ENCODE data around the gene CD300A.

Gene CD300A

DNA sequence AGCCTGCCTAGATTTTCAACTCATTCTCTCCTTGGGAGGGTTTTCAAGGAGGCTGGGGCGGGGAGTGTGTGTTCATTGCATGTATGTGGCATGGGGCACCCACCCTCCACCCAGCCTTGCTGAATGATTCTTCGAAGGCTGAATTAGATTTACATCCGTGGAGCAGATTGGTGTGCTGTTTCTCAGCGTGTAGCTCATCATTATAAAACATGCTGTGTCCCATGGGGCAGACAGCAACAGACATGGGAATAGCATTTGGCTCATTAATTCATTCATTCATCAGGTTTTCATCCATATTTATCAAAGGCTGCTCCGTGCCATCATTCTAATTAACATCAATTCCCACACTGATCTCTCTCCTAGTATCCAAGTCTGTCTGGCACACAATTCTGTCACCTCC is 10.6 kb upstream of the CD300A start:
- DNase-seq = no peak

DNA sequence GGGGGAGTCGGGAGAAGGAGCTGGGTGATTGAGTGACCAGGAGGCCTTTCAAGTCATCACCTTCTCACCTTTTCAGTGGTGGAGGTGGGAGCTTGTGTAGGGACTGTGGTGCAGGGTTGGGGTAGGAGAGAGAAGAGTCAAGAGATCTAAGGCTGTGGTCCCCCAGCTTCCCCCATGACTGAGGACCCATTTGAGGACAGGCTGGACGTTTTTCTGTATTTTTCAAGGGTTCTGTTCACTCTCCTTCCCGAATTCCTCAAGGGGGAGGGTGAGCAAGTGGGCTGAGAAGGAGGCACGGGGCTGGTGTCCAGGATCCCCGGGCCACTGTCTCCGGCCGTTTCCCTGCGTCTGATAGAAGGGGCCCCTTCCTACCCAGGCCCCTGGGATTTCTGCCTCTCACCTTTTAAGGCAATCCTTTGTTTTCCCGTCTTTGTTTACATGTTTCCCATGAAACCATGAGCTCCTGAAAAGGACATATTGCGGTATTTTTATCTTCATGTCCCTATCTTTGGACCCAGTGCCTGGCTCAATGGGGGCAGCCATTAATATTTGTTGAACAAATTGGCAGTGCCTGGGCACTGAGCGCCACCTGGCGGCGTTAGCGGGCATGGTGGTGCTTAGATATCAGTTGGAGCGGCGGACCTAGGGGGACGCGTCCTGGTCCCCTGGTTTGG is 9.2 kb upstream of the CD300A start:
- peak; percentile 43 for DNase-seq

DNA sequence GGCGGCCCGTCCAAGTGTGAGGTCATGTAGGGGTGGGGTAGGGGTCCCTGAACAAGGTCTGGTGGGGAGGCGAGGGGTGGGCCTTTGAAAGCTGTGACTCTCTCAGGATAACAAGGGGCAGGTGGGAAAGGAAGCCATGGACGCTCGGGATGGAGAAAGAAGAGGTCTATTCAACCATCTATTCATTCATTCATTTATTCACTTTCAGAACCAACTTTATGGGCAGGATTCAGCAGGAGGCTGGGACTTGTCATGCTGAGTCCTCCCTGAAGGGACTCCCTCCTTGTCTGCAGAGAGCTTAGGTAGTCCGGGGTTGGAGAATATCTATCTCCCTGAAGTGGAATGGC is 8.6 kb upstream of the CD300A start:
- no peak for DNase-seq

DNA sequence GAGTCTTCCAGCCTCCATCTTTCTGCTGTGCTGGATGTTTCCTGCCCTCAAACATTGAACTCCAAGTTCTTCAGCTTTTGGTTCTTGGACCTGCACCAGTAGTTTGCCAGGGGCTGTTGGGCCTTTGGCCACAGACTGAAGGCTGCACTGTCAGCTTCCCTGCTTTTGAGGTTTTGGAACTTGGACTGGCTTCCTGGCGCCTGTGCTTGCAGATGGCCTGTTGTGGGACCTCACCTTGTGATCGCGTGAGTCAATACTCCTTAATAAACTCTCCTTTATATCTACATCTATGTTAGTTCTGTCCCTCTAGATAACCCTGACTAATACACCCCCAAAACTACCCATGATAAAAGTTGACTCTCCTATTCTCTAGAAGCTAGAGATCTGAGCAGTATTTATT is 7.6 kb upstream of the CD300A start:
- DNase-seq = no peak

DNA sequence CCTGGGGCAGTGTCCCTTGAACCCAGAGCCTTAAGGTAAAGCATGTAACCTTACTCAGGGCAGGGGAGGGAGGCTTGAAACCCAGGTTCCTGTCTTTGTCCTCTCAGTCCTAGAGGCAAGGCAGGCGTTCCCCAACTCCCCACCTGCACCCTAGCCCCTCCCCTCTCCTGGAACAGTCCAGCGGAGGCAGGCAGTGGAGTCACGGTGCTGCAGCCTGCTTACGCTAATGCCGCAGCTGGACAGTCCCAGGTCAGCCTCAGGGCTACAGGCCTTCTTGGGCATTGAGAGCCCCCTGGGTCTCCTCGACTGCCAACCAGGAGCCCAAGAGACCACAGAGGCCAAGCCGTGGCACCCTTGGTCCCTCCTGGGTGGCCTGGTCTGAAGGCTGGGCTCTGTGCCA is 6.8 kb upstream of the CD300A start:
- no peak for DNase-seq

DNA sequence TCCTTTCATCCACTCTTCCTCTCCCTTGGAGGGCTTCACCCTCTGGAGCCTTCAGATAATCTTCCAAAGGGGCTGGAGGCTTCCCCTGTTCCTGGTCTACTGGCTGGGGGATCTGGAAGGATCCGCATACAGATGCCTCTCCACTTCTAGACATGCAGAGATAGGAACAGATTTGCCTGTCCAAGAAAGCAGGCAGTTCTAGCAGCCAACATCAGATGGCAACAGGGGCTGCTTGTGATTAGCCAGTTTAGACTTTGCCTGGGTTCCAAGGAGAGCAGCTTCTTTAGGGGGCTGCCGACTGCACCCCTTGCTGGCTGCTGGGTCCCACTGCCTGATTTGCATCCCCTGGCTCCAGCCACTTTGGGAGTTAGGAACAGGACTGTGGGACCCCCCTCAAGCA is 6.2 kb upstream of the CD300A start:
- no peak for DNase-seq

DNA sequence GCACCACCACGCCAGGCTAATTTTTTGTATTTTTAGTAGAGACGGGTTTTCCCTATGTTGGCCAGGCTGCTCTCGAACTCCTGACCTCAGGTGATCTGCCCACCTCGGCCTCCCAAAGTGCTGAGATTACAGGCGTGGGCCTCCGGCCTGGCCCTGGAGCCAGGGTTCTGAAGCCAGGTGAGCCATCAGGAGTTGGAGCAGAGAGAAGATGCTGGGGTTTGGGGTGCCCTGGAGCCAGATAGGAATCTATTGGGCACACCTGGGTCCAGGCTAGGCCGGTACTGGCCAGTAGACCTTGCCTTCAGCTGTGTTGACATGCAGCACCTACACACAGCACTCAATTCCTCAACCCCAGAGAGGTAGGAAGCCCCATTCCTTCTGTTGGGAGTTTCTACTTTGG is 5.4 kb upstream of the CD300A start:
- no peak for DNase-seq

DNA sequence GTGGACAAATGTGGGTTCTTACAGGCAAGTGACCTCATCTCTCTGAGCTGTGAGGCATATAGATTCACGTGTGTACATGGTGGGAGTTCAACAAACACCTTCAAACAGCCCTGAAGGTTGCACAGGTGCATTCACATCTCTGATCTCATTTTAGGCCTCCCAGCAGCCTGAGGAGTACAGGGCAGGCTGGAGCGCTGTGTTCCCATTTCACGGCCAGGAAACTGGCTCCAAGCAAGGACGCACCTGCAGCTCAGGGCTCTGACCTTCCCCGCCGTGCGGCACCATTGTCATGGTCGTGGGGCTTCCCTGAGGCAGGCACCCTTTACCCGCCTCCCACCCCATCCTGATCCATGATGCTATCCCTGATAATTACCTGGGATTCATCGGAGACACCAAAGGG is 4.8 kb upstream of the CD300A start:
- no peak for DNase-seq

DNA sequence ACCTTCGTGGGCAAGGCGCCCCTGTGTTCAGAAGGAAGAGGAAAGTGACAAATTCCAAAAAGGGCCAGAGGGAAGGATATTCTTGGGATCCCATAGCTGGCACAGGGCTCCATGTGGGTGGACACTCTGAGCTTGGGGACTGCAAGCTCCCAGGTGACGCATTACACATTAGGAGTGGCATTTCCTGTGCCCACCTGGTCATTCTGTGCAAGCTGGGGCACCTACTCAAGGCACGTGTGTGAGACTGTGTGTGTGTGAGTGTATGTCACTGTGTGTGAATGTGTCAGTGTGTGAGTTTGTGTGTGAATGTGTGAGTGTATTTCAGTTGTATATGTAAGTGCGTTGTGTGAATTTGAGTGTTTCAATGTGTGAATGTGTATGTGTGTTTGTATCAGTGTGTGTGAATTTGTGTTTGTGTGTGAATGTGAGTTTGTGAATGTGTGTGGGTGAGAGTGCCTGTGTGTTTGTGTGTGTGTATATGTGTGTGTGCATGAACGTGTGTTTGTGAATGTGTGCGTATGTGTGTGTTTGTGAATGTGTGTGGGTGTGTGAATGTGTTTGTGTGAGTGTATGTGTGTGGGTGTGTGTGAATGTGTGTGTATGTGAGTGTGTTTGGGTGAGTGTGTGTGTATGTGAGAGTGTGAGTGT is 1.6 kb upstream of the CD300A start:
- no peak for DNase-seq

DNA sequence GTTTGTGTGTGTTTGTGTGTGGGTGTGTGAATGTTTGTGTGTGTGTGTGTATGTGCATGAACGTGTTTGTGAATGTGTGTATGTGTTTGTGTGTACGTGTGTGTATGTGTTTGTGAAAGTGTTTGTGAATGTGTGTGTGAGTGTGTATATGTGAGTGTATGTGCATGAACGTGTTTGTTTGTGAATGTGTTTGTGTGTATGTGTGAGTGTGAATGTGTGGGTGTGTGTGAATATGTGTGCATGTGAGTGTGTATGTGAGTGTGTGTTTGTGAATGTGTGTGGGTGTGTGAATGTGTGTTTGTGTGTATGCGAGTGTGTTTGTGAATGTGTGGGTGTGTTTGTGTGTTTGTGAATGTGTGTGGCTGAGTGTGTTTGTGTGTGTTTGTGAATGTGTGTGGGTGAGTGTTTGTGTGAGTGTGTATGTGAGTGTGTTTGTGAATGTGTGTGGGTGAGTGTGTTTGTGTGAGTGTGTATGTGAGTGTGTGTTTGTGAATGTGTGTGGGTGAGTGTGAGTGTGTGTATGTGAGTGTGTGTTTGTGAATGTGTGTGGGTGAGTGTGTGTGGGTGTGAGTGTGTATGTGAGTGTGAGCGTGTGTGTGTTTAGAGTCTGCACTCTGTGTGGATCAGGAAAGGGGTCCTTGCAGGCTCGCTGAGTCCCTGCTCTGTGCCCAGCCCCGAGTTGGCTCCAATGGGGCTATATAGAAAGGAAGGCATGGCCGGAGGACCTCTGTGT is 890 bp upstream of the CD300A start:
- no peak for DNase-seq

DNA sequence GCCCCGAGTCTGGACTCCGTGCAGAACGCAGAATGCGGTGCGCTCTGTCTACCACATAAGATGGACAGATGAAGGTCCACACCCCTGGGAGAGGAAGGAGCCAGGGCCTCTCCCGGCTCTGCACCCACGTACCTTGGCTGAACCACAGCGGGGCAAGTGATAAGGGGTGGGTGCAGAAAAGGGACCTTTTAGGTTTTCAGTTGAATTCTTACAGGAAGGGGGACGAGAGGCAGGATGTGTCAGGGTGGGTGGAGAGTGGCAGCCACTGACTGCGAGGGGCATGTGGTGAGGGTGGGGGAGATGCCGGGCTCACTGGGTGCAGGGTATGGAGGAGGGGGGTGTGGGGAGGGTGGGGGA is 372 bp downstream of the CD300A start:
- DNase-seq = no peak

DNA sequence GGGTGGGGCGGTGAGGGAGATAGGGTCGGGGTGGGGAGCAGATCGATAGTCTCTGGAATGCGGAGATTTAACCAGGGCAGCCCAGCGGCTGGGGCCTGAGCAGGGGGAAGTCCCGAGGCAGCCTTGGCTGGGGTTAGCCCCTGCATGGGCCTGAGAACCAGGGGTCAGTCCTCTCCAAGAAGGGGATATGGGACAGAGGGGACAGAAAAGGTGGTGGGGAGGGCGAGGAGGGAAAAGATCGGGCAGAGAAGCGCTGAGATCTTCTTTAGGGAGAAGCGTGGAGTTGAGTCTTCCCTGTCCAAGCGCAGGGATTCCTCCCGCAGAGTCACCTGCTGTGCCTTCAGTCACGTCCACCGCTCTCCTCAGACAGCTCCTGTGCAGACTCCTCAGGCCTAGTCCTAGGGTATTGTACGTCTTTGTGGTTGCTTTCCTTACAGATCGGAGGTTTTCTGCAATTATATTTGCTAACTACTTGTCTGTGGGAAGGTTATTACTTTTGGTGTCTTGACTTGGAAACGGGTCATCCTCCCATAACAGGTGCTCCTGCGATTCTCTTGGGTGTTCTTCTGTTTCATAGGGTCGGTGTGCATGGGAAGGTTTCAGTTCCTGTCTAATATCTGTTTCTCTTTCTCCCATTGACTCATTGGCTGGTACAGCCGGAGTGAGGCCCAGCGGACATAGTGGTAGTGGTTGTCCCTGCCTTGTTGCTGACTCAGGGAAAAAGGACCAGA is 952 bp downstream of the CD300A start:
- no peak for DNase-seq

DNA sequence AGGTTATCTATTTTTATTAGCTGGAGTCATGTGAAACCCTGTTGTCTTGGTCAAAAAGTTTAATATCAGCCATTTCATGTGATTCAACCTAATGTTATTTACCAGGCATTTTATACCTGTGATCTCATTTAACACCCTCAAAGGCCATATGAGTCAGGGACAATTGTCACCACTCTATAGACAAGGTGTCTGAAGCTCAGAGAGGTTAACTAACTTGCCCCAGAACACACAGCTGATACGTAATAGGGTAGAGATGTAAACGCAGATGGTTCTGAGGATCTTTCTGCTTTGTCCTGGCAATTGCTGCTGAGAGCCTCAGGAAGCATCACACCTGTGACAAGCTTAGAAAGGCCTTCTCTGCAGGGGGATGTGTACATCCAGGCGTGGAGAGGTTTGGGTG is 4.9 kb downstream of the CD300A start:
- no peak for DNase-seq

DNA sequence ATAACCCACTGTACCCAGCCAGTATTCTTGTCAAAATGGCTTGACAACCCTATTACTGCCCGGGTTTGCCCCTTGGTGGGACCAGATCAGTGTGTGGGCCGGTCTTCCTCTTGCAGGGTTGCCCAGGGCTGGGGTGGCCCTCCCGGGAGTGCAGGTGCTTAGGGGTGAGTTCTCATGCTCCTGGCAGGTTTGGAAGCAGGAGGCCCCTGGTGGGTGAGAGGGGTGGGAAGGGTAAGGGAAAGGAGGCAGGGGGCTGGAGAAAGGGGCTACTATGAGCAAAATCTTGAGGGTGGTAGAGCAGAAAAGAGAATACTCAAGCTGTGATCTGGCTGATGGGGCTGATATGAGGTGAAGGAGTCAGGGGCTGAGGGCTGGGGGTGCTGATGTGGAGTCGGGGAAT is 6.5 kb downstream of the CD300A start:
- no peak for DNase-seq

DNA sequence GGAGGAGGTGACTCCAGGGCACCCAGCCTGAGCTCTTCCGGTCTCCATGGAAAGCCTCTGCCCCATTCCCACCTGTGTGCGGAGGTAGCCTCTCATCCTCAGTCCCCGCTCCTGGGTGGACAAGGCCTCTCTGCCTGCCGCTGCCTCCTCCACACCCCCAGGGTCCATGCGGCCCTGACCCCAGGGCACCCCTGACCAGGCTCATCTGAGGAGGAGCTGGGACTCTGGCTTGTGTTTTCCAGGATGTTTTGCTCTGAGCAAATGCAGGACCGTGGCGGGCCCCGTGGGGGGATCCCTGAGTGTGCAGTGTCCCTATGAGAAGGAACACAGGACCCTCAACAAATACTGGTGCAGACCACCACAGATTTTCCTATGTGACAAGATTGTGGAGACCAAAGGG is 6.9 kb downstream of the CD300A start:
- no peak for DNase-seq

DNA sequence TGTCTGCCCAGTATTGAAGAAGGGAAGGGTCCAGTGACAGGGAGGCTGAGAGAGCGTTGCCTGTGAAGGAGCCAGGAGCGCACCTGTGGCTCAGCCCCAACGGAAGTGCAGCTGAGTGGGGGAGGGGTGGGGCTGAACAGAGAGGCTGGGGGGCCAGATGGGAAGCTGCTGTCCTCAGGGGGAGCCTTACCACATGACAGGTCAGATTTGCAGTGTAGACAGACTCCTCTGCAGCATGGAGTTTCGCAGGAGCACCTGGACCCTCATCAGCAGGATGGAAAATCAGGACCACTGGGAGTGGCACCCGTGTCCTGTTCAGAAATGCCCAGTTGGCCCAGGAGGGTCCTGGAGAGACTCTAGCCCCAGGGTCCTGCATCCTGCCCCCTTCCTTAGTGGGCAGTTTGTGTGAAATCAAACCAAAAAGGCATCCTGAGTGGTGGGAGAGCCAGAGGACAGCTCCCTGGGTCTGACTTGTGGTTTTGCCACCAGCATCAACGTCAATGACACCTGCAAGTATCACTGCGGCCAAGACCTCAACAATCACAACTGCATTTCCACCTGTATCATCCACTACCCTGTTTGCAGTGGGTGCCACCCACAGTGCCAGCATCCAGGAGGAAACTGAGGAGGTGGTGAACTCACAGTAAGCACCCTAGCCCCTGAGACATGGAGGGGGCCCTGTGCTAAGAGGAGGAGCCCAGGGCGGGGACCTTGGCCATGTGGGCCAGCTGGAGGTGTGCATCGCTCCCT is 7.8 kb downstream of the CD300A start:
- no peak for DNase-seq

DNA sequence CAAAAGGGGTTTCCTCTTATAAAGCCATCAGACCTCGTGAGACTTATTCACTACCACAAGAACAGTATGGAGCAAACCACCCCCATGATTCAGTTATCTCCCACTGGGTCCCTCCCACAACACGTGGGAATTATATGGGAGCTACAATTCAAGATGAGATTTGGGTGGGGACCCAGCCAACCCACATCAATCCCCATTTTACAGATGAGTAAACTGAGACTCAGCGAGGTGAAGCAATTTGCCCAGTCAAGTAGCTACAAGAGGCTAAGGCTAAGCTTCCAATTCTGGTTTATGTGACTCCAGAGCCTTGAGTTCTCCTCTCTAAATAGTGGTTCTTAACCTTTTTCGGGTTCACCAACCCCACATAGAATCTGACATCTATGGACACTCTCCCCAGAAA is 8.8 kb downstream of the CD300A start:
- DNase-seq = no peak

DNA sequence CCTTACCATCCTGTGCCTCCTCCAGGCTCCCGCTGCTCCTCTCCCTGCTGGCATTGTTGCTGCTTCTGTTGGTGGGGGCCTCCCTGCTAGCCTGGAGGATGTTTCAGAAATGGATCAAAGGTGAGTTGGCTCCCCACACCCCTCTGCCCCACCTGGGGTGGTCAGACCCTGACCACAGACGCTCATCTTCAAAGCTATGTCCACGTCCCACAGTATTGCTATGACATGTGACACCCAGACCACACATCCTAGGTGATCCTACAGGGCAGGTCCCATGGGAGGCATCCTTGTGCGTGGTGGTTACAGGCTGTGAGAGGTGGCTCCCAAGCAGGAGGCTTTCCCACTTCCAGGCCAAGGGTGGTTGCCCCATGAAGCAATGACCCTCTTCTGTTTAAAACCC is 11.0 kb downstream of the CD300A start:
- no peak for DNase-seq

DNA sequence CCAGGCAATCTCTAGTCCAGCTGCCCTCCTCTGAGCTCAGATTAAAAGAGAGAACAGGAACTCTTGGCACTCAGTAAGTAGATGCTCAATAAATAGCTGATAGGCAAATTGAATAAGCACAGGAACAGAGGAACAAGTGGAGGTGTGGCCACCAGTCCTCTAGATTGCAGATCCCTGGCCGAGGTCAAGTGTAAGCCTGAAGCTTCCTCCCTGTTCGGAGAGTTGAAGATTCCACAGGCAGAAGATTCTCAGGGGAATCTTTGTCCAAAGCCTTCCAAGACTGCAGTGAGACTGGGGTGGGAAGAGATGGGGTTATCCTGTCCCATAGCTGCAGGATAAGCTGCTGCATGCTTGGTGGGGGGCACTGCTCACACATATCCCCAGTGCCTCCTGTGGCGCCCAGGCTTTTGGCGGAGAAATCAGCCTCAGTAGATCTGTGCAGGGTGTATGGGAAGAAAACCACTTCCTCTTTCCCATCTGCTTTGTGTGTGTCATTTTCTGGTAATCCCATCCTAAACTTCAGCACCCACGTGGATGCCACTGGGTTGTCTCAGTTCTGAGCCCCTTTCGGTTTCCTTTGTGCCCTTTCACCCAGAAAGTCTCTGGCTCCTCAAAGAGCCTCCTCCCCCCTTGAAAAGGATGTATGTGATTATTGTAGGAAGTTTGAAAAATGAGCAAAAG is 12.1 kb downstream of the CD300A start:
- DNase-seq = no peak

DNA sequence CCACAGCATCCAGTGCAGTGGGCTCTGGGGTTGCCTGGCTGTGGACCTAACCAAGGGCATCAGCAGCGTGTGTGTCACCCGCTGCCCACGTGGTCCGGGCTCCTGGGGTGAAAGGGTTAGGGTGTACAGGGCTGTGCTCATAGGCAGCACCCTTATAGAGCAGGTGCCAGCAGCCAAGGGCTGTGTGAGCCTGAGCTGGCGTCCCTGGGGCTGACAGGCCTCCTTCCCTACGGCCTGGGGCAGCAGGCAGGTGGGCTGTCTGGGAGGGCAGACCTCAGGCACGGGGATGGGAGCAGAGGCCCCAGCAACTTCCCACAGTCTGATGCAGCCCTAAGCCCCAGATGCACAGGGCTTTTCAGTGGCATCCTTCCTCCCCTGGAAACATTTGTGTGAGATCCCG is 13.9 kb downstream of the CD300A start:
- no peak for DNase-seq

DNA sequence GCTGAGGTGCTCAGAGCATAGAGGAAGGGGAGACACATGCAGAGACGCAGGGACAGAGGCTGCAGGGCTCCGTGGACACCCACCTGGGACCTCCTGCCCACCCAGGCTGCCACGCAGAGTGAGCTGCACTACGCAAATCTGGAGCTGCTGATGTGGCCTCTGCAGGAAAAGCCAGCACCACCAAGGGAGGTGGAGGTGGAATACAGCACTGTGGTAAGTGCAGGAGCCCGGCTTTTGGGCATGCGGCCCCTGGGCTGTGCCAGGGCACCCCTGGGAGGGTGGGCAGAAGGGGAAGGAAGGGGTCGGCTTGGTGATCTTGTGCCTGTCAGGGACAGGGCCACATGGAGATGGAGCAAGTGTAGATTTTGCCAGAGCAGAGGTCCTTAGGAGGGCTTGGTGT is 15.2 kb downstream of the CD300A start:
- no peak for DNase-seq

DNA sequence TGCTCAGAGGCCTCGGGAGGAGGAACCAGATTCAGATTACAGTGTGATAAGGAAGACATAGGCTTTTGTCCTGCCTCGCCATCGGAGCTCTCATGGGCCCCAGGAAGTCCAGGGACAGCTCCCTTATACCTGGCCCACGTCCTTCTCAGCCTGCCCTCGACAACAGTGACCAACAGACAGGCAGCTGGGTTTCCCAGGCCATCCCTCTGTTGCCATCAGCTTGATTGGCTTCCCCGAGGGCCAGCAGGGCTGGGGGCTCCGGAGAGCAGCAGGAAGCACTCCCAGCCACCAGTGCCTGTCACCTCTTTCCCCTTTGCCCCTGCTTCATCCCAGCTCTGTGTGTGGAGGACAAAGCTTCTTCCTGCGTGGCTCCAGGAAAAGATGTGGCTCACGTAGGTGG is 17.6 kb downstream of the CD300A start:
- DNase-seq = no peak

Data from NCI-H524 treated with DMSO at 0.1 percent for 48 hours (cell line).